HG03575 (cell line): ENCODE measurements around the gene SPINT3.

Experiments
- ATAC-seq: cut with Tn5 transposase; IDR thresholded peaks from one replicate; pipeline ENCODE4 v1.9.1; 2021; ENCODE audit not compliant: unreplicated experiment, insufficient number of reproducible peaks, low FRiP score; ENCODE audit errors: extremely low read depth

Gene SPINT3

GRCh38 chr20:45515147-45515913, at the start of gene SPINT3:
Gene SPINT3, minus strand, starts transcription at chr20:45515622. Its CDS starts 14 bp downstream, at chr20:45515608.
- no peak for ATAC-seq

GRCh38 chr20:45564760-45565276, 49.4 kb upstream of the SPINT3 start:
- ATAC-seq, result no peak

- no peak for ATAC-seq
These were observed 39.8 kb upstream of the SPINT3 start for GRCh38 chr20:45555198-45555597.

GRCh38 chr20:45552456-45552855, 37.0 kb upstream of the SPINT3 start:
- ATAC-seq, result no peak

GRCh38 chr20:45550765-45551164, 35.3 kb upstream of the SPINT3 start:
- ATAC-seq, result no peak

GRCh38 chr20:45548410-45548809, 33.0 kb upstream of the SPINT3 start:
- no peak for ATAC-seq

GRCh38 chr20:45547206-45547770, 31.9 kb upstream of the SPINT3 start, which contains the start of gene EPPIN:
Gene EPPIN, minus strand, starts transcription at chr20:45547401. Its CDS starts 44 bp downstream, at chr20:45547357.
- ATAC-seq, result no peak

- no peak for ATAC-seq
These were observed 30.5 kb upstream of the SPINT3 start for GRCh38 chr20:45545754-45546453.

- ATAC-seq, result no peak
These were observed 29.9 kb upstream of the SPINT3 start for GRCh38 chr20:45545351-45545750.

- ATAC-seq, result no peak
These were observed 24.0 kb upstream of the SPINT3 start, which contains the start of gene WFDC6 for GRCh38 chr20:45539382-45539781. Gene WFDC6, minus strand, starts transcription at chr20:45539482. Its CDS starts 75 bp downstream, at chr20:45539407.

GRCh38 chr20:45538209-45538799, 22.9 kb upstream of the SPINT3 start:
- no peak for ATAC-seq

- ATAC-seq, result no peak
These were observed 11.9 kb upstream of the SPINT3 start for GRCh38 chr20:45527294-45527693.

- ATAC-seq, result no peak
These were observed 8.4 kb upstream of the SPINT3 start for GRCh38 chr20:45523821-45524220.

GRCh38 chr20:45518282-45518681, 2.9 kb upstream of the SPINT3 start:
- no peak for ATAC-seq

- ATAC-seq, result no peak
These were observed 5.1 kb downstream of the SPINT3 start for GRCh38 chr20:45510242-45510862.

GRCh38 chr20:45509091-45509490, 6.3 kb downstream of the SPINT3 start:
- no peak for ATAC-seq

GRCh38 chr20:45508068-45508886, 7.1 kb downstream of the SPINT3 start:
- ATAC-seq, result no peak
